HEK293 (cell line): ENCODE results near the gene MLPH.

ENCODE experiments used
- CTCF ChIA-PET: fragments of 350-600 bp; formaldehyde crosslinking; extraction: SDS; loops from one replicate; lab custom pipeline; 2021; ENCODE audit warnings: antibody characterized with exemption; lab: Yijun Ruan, JAX
- POLR2A ChIA-PET: fragments of 300-600 bp; formaldehyde crosslinking; extraction: SDS; loops from one replicate; lab custom pipeline; 2020; ENCODE audit warnings: antibody characterized with exemption, inconsistent platforms; lab: Yijun Ruan, JAX
- H3K27ac ChIP-seq: fragments of 200-500 bp; sonication (Bioruptor generic); 2 replicates; pipeline ENCODE4 v1.5.1; 2014; ENCODE audit warnings: low read depth, low read length, control low read depth, inconsistent platforms; ENCODE audit errors: extremely low read depth
- H3K36me3 ChIP-seq, 2 experiments: fragments of 200-500 bp in 1 of 2; sonication (Bioruptor generic) in 1 of 2; 1 replicate in 1 of 2; 2 replicates in 1 of 2; pipeline ENCODE4 v1.5.1; 2014 to 2017; ENCODE audit warnings: inconsistent platforms in 2 of 2, low read length in 2 of 2; ENCODE audit not compliant: control insufficient read depth in 2 of 2, insufficient read depth in 1 of 2
- H3K4me1 ChIP-seq: fragments of 200-500 bp; sonication (Bioruptor generic); 2 replicates; pipeline ENCODE4 v1.5.1; 2014; ENCODE audit warnings: mild to moderate bottlenecking, low read length, inconsistent platforms; ENCODE audit not compliant: control insufficient read depth, insufficient read depth
- H3K4me3 ChIP-seq: 2 replicates; pipeline ENCODE4 v1.5.1; 2011; ENCODE audit warnings: low read depth, mild to moderate bottlenecking, control low read depth, low read length, moderate library complexity
- H3K9me3 ChIP-seq: fragments of 200-500 bp; sonication (Bioruptor generic); 2 replicates; pipeline ENCODE4 v1.5.1; 2014; ENCODE audit warnings: low read depth, low read length, inconsistent platforms; ENCODE audit not compliant: control insufficient read depth, insufficient read depth
- IKZF3 ChIP-seq: fragments of 450-650 bp; IDR thresholded peaks from 2 replicates; pipeline ENCODE4 v1.5.0; 2018; ENCODE audit warnings: missing biosample characterization, mild to moderate bottlenecking, missing genetic modification characterization, moderate library complexity
- INSM2 ChIP-seq: fragments of 450-650 bp; formaldehyde crosslinking; IDR thresholded peaks from 2 replicates; pipeline ENCODE4 v1.5.1; 2016; ENCODE audit warnings: missing biosample characterization, missing genetic modification characterization
- PRDM1 ChIP-seq: fragments of 450-650 bp; formaldehyde crosslinking; IDR thresholded peaks from 2 replicates; pipeline ENCODE4; 2016; ENCODE audit warnings: missing biosample characterization, missing genetic modification characterization
- PRDM2 ChIP-seq: fragments of 450-650 bp; formaldehyde crosslinking; IDR thresholded peaks from 2 replicates; pipeline ENCODE4 v1.5.1; 2016; ENCODE audit warnings: missing biosample characterization, missing genetic modification characterization, borderline replicate concordance
- SP3 ChIP-seq: fragments of 450-650 bp; formaldehyde crosslinking; IDR thresholded peaks from 2 replicates; pipeline ENCODE4 v1.5.1; 2016; ENCODE audit warnings: missing biosample characterization, missing genetic modification characterization
- TSHZ1 ChIP-seq: fragments of 450-650 bp; formaldehyde crosslinking; IDR thresholded peaks from 2 replicates; pipeline ENCODE4 v1.5.1; 2016; ENCODE audit warnings: missing biosample characterization, missing genetic modification characterization, borderline replicate concordance
- YY2 ChIP-seq: fragments of 450-650 bp; formaldehyde crosslinking; IDR thresholded peaks from 2 replicates; pipeline ENCODE4 v1.5.1; 2016; ENCODE audit warnings: missing biosample characterization, missing genetic modification characterization
- ZBTB20 ChIP-seq: fragments of 450-650 bp; formaldehyde crosslinking; IDR thresholded peaks from 2 replicates; pipeline ENCODE4 v1.5.1; 2016; ENCODE audit warnings: missing biosample characterization, missing genetic modification characterization
- ZBTB8A ChIP-seq: fragments of 450-650 bp; formaldehyde crosslinking; IDR thresholded peaks from 2 replicates; pipeline ENCODE4 v1.5.1; 2016; ENCODE audit warnings: missing biosample characterization, missing genetic modification characterization
- ZEB2 ChIP-seq: fragments of 450-650 bp; formaldehyde crosslinking; IDR thresholded peaks from 2 replicates; pipeline ENCODE4 v1.5.1; 2016; ENCODE audit warnings: missing biosample characterization, missing genetic modification characterization
- ZFP37 ChIP-seq: fragments of 450-650 bp; formaldehyde crosslinking; IDR thresholded peaks from 2 replicates; pipeline ENCODE4 v1.5.1; 2016; ENCODE audit warnings: missing biosample characterization, missing genetic modification characterization
- ZNF146 ChIP-seq: fragments of 450-650 bp; formaldehyde crosslinking; IDR thresholded peaks from 2 replicates; pipeline ENCODE4 v1.5.1; 2016; ENCODE audit warnings: missing biosample characterization, missing genetic modification characterization
- ZNF16 ChIP-seq: fragments of 450-650 bp; formaldehyde crosslinking; IDR thresholded peaks from 2 replicates; pipeline ENCODE4 v1.5.1; 2016; ENCODE audit warnings: low read depth, missing biosample characterization, missing genetic modification characterization
- ZNF174 ChIP-seq: fragments of 450-650 bp; formaldehyde crosslinking; IDR thresholded peaks from 2 replicates; pipeline ENCODE4 v1.5.0; 2017; ENCODE audit warnings: missing biosample characterization, mild to moderate bottlenecking, missing genetic modification characterization
- ZNF302 ChIP-seq: fragments of 450-650 bp; formaldehyde crosslinking; IDR thresholded peaks from 2 replicates; pipeline ENCODE4 v1.5.1; 2016; ENCODE audit warnings: missing biosample characterization, missing genetic modification characterization, low read depth
- ZNF549 ChIP-seq: fragments of 450-650 bp; IDR thresholded peaks from 2 replicates; pipeline ENCODE4 v1.5.1; 2018; ENCODE audit warnings: missing biosample characterization, missing genetic modification characterization, mild to moderate bottlenecking, inconsistent platforms, moderate library complexity
- ZNF555 ChIP-seq: fragments of 450-650 bp; formaldehyde crosslinking; conservative IDR thresholded peaks from 2 replicates; pipeline ENCODE4 v1.5.1; 2017; ENCODE audit warnings: missing biosample characterization, mild to moderate bottlenecking, missing genetic modification characterization, inconsistent platforms
- ZNF561 ChIP-seq: fragments of 450-650 bp; IDR thresholded peaks from 2 replicates; pipeline ENCODE4 v1.5.1; 2018; ENCODE audit warnings: missing biosample characterization, missing genetic modification characterization, borderline replicate concordance
- ZNF791 ChIP-seq: fragments of 450-650 bp; formaldehyde crosslinking; IDR thresholded peaks from 2 replicates; pipeline ENCODE4 v1.5.1; 2016; ENCODE audit warnings: missing biosample characterization, missing genetic modification characterization
- ZNF837 ChIP-seq: fragments of 450-650 bp; formaldehyde crosslinking; IDR thresholded peaks from 2 replicates; pipeline ENCODE4 v1.5.1; 2016; ENCODE audit warnings: missing biosample characterization, missing genetic modification characterization
- ZSCAN30 ChIP-seq: fragments of 450-650 bp; IDR thresholded peaks from 2 replicates; pipeline ENCODE4 v1.5.1; 2018; ENCODE audit warnings: missing biosample characterization, mild to moderate bottlenecking, missing genetic modification characterization, moderate library complexity
- ZXDB ChIP-seq: fragments of 450-650 bp; formaldehyde crosslinking; IDR thresholded peaks from 2 replicates; pipeline ENCODE4 v1.5.1; 2016; ENCODE audit warnings: missing biosample characterization, missing genetic modification characterization

The MLPH gene

GRCh38 chr2:237437566-237437965 is 49.5 kb upstream of the MLPH start (continued):
- no peak for TF ChIP-seq ZNF555 (tag by site-specific recombination)
- no peak for TF ChIP-seq INSM2 (tag by site-specific recombination)
- no peak for TF ChIP-seq ZNF837 (tag by site-specific recombination)
- no peak for TF ChIP-seq ZFP37 (tag by site-specific recombination)
- TF ChIP-seq ZSCAN30 (tag by site-specific recombination), result no peak
- TF ChIP-seq, all 188 proteins: peak for 0

- no peaks in the 10 kb centered on the region for H3K36me3 ChIP-seq
- no peaks in the 10 kb centered on the region for H3K4me1 ChIP-seq
- no peak for TF ChIP-seq IKZF3
- no peak for TF ChIP-seq ZNF174 (tag by site-specific recombination)
- TF ChIP-seq ZNF561 (tag by site-specific recombination), result no peak
- no peak for TF ChIP-seq PRDM1 (tag by site-specific recombination)
- no peak for TF ChIP-seq ZBTB20 (tag by site-specific recombination)
- TF ChIP-seq ZNF302, result no peak
- no peak for TF ChIP-seq ZEB2 (tag by site-specific recombination)
- TF ChIP-seq ZNF16 (tag by site-specific recombination), result no peak
- no peak for TF ChIP-seq ZNF146 (tag by site-specific recombination)
- H3K4me3 ChIP-seq, result no peak overlapping the region
- ChIA-PET POLR2A (no interaction called here), CTCF (interaction anchor here (0.7 kb wide), 1 partner anchor 29 kb away, joined by 3 read pairs; no protein-coding TSS in a partner anchor)
- no peak overlapping the region for H3K27ac ChIP-seq
- no peaks in the 10 kb centered on the region for H3K9me3 ChIP-seq
Measured at GRCh38 chr2:237438080-237438940, 48.7 kb upstream of the MLPH start.

- H3K9me3 ChIP-seq, result no peaks in the 10 kb centered on the region
- ChIA-PET POLR2A (no interaction called here), CTCF (interaction anchor here (3.9 kb wide), 1 partner anchor 19 kb away, joined by 17 read pairs; no protein-coding TSS in a partner anchor)
- H3K4me1 ChIP-seq, result no peaks in the 10 kb centered on the region
- H3K36me3 ChIP-seq, result no peaks in the 10 kb centered on the region
- H3K27ac ChIP-seq, result no peak overlapping the region
- H3K4me3 ChIP-seq, result no peak overlapping the region
- TF ChIP-seq ZNF561 (tag by site-specific recombination), result no peak
- no peak for TF ChIP-seq SP3 (tag by site-specific recombination)
- TF ChIP-seq ZNF16 (tag by site-specific recombination), result no peak
- no peak for TF ChIP-seq ZBTB8A (tag by site-specific recombination)
- TF ChIP-seq PRDM2 (tag by site-specific recombination), result no peak
- no peak for TF ChIP-seq ZNF791
- no peak for TF ChIP-seq TSHZ1 (tag by site-specific recombination)
- TF ChIP-seq YY2, result no peak
- no peak for TF ChIP-seq ZXDB (tag by site-specific recombination)
- TF ChIP-seq ZNF549 (tag by site-specific recombination), result no peak
Measured at GRCh38 chr2:237440819-237441281, 46.2 kb upstream of the MLPH start.
